Left lobe of liver (tissue), 2 donors: ENCODE results near the gene FRMD5. TPM values are rescaled to one million over a fixed set of nuclear protein-coding genes. Genes with fewer than 3 reads are reported as not detected.

Experiments
- ATAC-seq: fragments of 200-7000 bp; cut with Tn5 transposase; one replicate; pipeline ENCODE4 v1.9.1; 2020; ENCODE audit warnings: mild to moderate bottlenecking, moderate library complexity
- DNase-seq: peaks from one replicate; pipeline ENCODE4 v3.0.0-alpha.2; 2020; ENCODE audit warnings: low spot score
- total RNA-seq: library from RNA; stranded (reverse); gene quantifications from one replicate; pipeline ENCODE4 v1.2.1, GENCODE V29; 2021
- donor health status: DM: no; HTN: no; CAD: no; lungs with moderate emphysema.
- donor health status: DM: no; HTN: yes; CAD: no.

FRMD5 gene
- total RNA-seq, 1 donor from 2014 or later, result not detected

GRCh38 chr15:43934480-43934879, 260.6 kb downstream of the FRMD5 start:
- ATAC-seq (no peak), DNase-seq (no peak)

GRCh38 chr15:43932907-43933306, 262.2 kb downstream of the FRMD5 start:
- ATAC-seq (no peak), DNase-seq (no peak)

- ATAC-seq (no peak), DNase-seq (no peak)
These were observed 263.2 kb downstream of the FRMD5 start for GRCh38 chr15:43931790-43932435.

- DNase-seq, result no peak
- no peak for ATAC-seq
These were observed 264.0 kb downstream of the FRMD5 start for GRCh38 chr15:43931119-43931518.

- DNase-seq (no peak), ATAC-seq (no peak)
These were observed 264.5 kb downstream of the FRMD5 start for GRCh38 chr15:43930556-43930955.

GRCh38 chr15:43930079-43930478, 265.0 kb downstream of the FRMD5 start:
- ATAC-seq, result no peak
- no peak for DNase-seq

GRCh38 chr15:43928152-43928551, 266.9 kb downstream of the FRMD5 start:
- ATAC-seq (no peak), DNase-seq (no peak)

GRCh38 chr15:43927203-43927602, 267.9 kb downstream of the FRMD5 start:
- DNase-seq, result no peak
- no peak for ATAC-seq

- no peak for DNase-seq
- ATAC-seq, result no peak
These were observed 271.5 kb downstream of the FRMD5 start for GRCh38 chr15:43923553-43923952.

GRCh38 chr15:43922021-43922420, 273.1 kb downstream of the FRMD5 start:
- no peak for ATAC-seq
- no peak for DNase-seq

GRCh38 chr15:43920815-43921214, 274.3 kb downstream of the FRMD5 start:
- DNase-seq (no peak), ATAC-seq (no peak)

- no peak for ATAC-seq
- DNase-seq, result no peak
These were observed 274.8 kb downstream of the FRMD5 start for GRCh38 chr15:43920254-43920600.

- ATAC-seq, result no peak
- DNase-seq, result no peak
These were observed 275.4 kb downstream of the FRMD5 start for GRCh38 chr15:43919540-43920253.

- ATAC-seq (no peak), DNase-seq (no peak)
These were observed 276.4 kb downstream of the FRMD5 start for GRCh38 chr15:43918717-43919116.

GRCh38 chr15:43916326-43916660, 278.8 kb downstream of the FRMD5 start:
- ATAC-seq (no peak), DNase-seq (no peak)

GRCh38 chr15:43915631-43916325, 279.3 kb downstream of the FRMD5 start:
- ATAC-seq (no peak), DNase-seq (no peak)

- no peak for DNase-seq
- no peak for ATAC-seq
These were observed 281.1 kb downstream of the FRMD5 start for GRCh38 chr15:43913941-43914340.

- ATAC-seq, result no peak
- DNase-seq, result no peak
These were observed 281.9 kb downstream of the FRMD5 start for GRCh38 chr15:43913026-43913780.

- DNase-seq, result no peak
- ATAC-seq, result no peak
These were observed 282.9 kb downstream of the FRMD5 start for GRCh38 chr15:43912208-43912607.

- DNase-seq (no peak), ATAC-seq (no peak)
These were observed 283.8 kb downstream of the FRMD5 start for GRCh38 chr15:43911235-43911781.

- DNase-seq, result no peak
- no peak for ATAC-seq
These were observed 286.5 kb downstream of the FRMD5 start for GRCh38 chr15:43908516-43909050.
